Measurements from ENCODE around the gene PRR33. TPM values are rescaled to one million over a fixed set of nuclear protein-coding genes. Genes with fewer than 3 reads are reported as not detected.
A peak's percentile ranks its signal among the peaks of the same experiment; 100 is the strongest.

The PRR33 gene
- total RNA-seq, 1 donor from 2014 or later = 0.20 TPM

DNA sequence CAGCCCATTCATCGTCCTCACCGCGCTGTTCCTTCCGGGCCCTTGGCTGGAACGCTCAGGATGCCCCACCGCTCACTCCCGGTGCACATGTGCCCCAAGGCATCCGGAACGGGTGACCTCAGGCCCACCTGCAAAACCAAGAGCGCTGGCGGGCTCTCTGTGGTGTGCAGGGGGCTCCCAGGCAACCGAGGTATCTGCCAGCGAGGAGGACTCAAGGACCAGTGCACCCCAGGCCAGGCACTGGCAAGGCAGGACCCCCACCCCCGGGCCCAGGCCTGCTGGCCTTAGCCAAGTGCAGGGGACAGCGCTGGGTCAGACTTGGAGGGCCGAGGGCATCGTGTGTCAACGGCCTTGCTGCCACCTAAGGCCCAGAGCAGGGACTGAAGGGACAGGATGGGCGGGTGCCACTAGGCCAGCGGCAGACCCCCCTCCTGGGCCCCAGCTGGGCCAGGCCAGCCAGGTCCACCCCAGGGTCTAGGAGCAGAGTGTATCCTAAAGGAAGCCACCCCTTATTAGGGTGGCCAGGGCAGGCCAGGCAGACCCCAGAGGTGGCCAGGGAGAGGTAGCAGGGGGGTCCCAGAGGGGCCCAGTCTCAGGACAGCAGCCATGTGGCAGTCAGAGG, 36.3 kb upstream of the PRR33 start:
- DNase-seq = no peak

DNA sequence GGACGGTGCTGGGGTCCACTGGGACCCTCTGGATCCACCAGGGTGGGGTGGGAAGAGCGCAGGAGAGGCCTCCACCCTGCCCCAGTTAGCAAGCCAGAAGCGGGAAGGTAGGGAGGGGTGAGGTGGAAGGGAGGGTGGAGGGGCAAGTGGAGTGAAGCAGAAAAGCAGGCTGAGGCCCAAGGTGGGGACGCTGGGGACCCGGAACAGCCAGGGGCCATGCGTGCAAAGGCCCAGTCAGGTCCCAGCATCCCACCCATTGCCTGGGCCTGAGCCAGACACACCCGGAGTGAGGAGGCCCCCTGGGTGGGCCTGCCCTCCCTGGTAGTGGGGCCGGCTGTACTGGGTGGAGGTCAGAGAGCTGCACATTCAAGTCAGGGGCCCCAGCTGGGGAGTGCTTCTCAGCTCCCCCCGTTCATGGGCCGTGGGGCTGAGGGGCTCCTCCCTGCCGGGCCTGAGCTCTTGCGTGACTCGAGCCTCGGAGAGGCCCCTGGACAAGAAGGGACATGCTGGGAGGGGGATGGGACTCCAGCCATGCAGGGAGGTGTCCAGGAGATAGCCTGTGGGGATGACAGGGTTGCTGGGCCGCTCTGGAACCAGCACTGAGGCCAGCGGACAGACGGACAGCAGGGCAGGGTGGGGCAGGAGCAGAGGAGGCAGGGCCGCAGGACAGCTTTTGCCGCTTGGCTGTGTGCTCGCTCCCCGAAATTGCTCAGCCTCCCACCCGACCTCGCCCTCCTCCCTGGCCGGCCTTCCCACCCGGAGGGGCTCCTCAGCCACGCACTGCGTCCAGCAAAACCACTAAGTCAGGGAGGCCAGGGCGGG, 35.5 kb upstream of the PRR33 start:
- DNase-seq = peak; percentile 64

DNA sequence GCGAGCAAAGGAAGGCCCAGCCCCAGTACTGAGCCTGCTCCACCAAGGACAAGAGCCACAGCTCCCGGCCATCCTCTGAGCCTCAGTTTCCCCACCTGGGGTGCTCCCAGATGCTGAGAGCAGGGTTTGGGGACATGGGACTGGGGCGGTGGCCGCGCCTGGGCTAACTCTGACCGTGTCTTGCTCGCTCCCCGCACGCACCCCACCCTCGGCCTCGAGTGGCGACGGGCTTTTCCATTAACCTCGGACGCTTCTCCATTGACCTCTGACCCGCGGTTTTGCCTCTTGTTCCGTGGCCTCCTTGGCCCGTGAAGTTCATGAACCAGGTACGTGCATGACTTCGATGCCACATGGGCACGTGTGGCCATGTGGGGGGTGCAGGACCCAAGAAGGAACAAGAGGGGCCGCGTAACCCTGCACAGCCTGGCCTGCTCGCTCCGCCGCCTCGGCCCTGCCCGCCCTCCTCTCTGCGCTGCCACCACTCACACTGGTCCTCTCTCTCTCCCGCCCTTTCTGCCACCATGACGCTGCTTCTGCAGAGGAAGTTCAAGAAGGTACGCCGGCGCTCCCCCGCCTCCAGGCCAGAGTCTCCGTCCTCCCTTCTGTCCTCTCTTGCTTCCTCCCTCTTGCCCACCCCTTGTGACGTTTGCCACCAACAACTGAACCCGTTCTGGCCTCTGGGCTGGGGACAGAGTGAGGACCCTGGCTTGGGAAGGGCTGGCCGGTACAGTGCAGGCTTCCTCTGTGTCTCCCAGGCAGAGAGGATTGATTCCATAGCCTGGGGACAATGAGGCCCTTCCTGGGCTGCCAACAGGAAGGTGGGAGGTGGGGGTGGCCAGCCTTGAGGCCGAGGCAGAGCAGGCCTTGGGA, 34.7 kb upstream of the PRR33 start:
- DNase-seq = no peak

DNA sequence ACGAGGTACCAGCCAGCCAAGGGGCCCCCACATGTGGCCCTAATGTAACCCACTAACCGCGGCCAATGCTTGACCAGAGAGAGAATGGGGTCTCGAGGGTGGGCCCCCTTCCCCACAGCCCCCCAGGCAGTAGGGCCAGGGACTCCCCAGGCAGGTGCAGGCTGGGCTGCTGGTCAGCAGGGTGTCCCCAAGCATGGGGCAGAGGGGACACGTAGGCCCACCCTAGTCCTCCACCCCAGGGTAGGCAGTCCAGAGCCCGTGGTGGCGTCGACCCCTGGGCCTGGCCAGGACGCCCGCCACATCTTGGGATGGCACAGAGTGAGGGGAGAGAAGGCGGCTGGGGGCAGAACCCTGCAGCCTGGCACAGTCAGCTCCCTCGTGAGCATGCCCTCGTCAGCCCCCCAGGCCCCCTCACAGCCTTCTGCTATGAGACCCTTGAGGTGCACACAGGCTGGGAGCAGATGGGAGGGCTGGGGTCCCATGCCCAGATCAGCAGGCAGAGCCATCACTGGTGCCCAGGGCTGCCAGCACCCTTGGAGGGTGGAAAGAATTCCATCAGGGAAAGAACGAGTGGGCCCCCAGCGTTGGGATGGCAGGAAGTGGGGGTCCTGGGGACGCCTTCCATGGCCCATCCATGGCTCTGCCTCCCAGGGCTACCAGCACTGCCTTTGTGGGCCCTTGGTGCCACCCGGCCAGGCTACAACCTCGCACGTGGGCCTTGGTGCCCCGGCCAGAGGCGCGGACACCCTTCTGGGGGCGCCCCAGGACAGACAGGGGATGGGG, 33.9 kb upstream of the PRR33 start:
- DNase-seq = no peak

GRCh38 chr11:1924646-1925372, 33.1 kb upstream of the PRR33 start:
- DNase-seq = no peak

DNA sequence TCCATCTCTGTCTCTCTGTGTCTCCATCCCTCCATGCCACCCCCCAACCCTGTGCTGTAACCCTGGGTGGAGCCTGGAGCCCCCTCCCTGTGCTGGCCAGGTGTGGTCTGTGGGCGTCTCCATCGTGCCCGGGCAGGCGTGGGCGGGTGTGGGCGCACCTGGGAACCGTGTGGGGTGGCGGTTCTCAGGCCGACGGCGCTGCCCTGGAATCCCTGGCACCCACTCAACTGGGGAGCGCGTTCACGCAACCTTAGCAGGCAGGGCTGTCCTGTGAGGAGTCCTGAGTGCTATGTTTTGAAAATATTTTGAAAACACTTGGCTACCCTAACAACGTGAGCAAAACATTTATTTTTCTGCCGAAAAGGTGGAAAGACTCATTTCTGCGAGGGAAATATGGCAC, 32.5 kb upstream of the PRR33 start:
- no peak for DNase-seq

- DNase-seq = no peak
These were observed 31.7 kb upstream of the PRR33 start for GRCh38 chr11:1923201-1923956.

DNA sequence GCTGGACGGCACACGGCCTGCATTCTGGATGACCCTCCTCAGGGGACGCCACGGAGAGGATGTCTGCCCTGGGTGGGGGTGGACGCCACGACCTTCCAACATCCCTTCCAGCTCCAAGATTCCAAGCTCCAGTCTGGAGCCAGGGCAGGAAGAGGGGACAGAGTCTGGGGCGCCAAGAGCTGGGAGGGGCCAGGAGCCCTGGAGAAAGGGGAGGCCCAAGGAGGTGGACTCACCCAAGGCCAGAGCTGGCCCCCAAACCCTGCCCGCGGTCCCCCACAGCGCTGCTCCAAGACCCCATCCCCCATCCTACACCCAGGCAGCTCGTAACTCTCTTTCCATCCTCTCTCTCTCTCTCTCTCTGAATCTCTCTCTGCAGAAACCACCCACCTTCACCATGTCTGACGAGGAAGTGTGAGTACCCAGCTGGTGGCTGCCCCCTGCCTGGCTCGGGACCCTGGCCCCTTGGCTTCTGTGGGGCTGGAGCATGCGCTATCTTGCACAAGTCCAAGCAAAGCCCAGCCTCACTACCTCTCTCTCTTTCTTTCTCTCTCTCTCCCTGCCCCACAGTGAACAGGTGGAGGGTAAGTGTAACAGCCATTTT, 30.9 kb upstream of the PRR33 start:
- DNase-seq = peak; percentile 66

GRCh38 chr11:1921574-1922141, 30.0 kb upstream of the PRR33 start:
- peak; percentile 97 for DNase-seq

GRCh38 chr11:1920909-1921573, 29.3 kb upstream of the PRR33 start:
- no peak for DNase-seq

- DNase-seq = no peak
These were observed 28.6 kb upstream of the PRR33 start for GRCh38 chr11:1920128-1920908.

- DNase-seq = no peak
These were observed 27.9 kb upstream of the PRR33 start, which contains the start of gene TNNT3 for GRCh38 chr11:1919391-1920127. Gene TNNT3 (plus strand): TSS chr11:1919703. CDS start chr11:1922875, 3,172 bp downstream.

- DNase-seq = no peak
These were observed 27.0 kb upstream of the PRR33 start for GRCh38 chr11:1918436-1919315.

DNA sequence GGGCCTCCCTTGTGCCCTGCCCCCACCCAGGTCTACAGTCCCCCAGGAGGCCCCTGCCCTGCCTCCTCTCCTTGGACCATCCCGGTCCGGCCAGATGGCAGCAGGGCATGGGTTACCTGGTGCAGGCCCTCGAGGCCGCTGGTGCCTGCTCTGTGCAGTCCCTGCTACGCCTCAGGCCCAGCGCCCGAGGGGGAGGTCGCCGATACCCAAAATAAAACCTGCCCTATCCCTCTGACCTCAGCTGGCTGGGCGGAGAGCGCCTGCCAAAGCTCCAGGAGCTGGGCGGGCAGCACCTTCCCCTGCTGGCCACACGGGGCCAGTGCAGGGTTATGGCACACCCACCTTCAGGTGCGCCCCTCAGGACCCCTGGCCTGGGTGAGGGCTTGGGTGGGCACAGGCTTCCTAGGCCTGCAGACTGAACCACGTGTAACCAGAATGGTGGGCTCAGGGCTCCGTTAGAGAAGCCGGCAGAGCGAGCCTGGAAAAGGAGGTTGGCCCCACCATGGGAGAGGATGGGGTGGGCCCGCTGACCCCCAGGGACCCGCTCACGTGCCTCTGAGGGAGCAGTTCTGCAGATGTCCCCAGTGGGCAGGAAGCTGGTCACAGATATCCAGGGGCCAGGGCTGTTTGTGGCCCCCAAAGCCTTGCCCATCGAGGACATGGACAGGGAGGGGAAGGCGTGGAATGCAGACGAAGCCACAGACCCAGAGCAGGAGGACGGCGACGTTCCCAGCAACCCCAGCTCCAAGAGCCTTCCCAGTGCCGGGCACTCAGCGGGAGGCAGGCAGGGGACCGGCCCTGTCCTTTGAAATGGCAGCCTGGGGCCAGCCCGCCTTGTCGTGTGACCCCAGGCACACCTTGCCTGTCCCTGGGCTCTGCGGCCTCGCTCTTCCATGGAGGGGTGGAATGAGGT, 26.1 kb upstream of the PRR33 start:
- no peak for DNase-seq

DNA sequence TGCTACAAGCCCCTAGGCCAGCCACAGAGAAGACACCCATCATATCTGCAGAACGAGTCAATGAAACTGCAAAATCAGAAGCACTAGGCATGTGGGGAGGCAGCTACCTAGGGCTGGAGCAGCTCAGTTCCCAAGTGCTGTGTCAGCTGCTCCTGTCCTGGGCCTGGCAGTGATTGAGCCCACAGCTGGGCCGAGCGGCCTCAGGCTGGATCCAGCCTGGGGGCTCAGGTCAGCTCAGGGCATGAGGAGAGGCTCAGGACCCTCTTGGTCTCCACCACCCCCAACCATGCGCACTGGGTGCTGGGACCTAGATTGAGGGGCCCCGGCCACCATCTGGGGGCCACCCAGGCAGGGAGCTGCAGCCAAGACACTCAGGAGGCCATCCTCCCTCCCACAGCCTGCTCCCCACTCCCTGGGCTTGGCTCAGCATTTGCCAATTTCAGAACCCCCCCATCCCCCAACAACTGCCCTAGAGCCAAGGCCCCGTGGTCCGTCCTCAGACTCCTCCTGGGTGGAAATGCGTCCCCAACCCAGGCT, 25.4 kb upstream of the PRR33 start:
- DNase-seq = no peak
